HG02852 (cell line): ENCODE results near the gene HOXD10.

Source experiments
- ATAC-seq: cut with Tn5 transposase; IDR thresholded peaks from one replicate; pipeline ENCODE4 v1.9.1; 2021; ENCODE audit warnings: mild to moderate bottlenecking, moderate library complexity; ENCODE audit not compliant: unreplicated experiment

The HOXD10 gene

GRCh38 chr2:176121190-176122051, 4.8 kb downstream of the HOXD10 start:
- ATAC-seq = no peak

GRCh38 chr2:176122052-176122682, 5.6 kb downstream of the HOXD10 start:
- no peak for ATAC-seq

- ATAC-seq = no peak
These were observed 6.3 kb downstream of the HOXD10 start, which contains the start of gene HOXD9 for GRCh38 chr2:176122683-176123410. Gene HOXD9, plus strand, starts transcription at chr2:176122719. Its CDS starts 50 bp downstream, at chr2:176122769.

- ATAC-seq = no peak
These were observed 7.0 kb downstream of the HOXD10 start for GRCh38 chr2:176123411-176124109.

- no peak for ATAC-seq
These were observed 7.8 kb downstream of the HOXD10 start for GRCh38 chr2:176124110-176124946.

DNA sequence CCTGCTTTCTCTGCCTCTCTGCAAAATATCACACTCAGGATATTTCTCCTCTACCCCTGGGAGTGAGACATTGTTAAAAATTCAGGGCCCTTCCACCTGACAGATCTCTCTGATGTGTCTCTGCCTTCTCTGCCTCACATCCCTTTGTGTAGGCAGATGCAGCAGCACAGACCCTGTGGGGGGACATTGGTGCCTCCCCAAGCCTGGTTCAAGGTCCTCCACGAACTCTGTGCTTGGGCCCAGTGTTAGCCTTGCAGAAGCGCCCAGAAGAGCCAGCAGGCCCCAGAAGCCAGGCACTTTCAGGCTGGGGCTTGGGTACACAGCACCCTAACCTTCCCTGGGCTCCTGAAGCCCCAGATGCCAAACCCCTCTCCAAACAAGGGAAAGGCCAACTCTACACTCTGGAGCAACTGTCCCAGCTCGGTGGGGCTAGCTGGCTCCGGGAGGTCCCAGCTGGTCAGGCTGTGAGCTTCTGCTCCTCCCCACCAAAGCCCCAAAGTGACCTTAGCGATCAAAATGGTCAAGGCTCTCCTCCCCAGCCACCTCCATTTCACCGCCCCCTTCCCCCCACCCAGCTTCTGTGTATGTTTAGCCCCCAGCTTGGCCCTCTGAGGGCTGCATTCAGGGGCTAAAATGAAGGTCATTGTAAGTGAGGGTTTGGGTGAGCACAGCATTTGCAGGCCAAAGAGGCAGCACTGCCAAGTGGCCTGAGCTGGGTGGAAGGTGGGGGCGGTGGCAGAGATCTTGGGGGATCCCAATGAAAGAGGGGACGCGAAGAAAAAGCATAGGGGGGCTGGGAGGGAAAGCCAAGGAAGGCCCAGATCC, 8.6 kb downstream of the HOXD10 start:
- no peak for ATAC-seq

DNA sequence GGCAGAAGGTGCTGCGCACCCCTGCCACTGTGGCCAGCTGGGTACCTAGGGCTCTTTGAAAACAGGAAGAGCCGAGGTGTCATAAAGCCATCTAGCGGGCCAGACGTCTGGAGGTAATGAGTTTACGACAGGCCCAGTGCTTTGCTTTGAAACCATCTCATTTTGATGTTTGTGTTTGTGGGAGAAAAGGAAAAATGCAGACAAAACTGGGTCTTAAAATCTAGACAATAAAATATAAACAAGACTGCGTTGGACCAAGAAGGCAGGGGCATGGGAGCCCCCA, 9.1 kb downstream of the HOXD10 start:
- ATAC-seq = no peak

- no peak for ATAC-seq
These were observed 10.6 kb downstream of the HOXD10 start for GRCh38 chr2:176126929-176127773.

DNA sequence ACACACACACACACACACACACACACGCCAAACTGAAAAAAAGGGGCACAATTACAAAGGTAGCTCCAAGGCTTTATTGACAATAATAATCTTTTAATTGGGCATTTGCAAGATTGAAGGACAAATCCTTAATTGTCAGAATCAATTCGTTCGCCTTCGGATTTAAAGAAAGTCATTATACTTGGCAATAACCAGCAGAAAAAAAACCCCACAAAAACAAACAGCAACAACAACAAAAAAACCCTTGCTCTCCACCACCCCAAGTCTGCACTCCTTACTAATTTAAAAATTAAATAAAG, 11.1 kb downstream of the HOXD10 start:
- ATAC-seq = no peak

GRCh38 chr2:176128172-176128981, 11.8 kb downstream of the HOXD10 start:
- ATAC-seq = no peak

DNA sequence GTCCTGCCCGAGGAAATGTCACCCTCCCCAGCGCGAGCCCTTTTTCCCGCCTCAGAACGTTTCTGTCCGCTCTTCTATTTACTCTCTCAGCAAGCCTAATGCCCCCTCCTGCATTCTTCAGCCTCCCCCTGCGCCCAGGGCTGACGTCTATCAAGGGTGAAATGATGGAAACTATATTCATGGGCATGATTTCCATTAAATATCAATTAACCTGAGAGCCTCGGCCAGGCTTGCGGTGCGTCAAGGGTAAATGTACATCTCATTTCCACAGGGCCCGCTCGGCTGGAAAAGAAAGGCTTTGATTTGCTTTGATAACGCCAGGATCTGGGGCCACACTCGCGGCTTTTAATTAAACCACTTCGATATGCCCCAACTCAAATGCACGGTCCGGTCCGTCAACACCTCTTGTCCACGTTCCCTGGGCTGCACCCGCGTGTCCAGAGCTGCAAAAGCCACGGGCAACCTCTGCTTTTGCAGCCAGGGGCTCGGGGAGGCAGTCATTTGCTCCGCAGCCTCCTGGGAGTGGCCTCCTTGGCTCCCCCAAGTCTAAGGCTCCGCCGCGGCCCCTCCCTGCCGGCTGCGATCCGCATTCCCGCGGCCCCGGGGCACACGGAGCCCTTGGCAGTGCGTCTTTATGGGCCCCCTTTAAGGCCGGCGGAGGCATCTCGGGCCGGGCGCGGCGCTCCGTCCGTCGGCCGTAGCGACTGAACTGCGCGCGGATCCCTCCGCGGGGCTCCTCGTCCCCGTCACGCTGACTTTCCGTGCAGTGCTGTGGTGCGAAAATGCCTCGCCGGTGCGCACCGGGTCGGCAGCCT, 12.6 kb downstream of the HOXD10 start, which contains the start of gene HOXD8:
HOXD8 (plus strand) TSS at position 724 of the 815 bp plus-strand sequence. CDS start 662 bp downstream, outside the sequence.
- ATAC-seq = no peak

DNA sequence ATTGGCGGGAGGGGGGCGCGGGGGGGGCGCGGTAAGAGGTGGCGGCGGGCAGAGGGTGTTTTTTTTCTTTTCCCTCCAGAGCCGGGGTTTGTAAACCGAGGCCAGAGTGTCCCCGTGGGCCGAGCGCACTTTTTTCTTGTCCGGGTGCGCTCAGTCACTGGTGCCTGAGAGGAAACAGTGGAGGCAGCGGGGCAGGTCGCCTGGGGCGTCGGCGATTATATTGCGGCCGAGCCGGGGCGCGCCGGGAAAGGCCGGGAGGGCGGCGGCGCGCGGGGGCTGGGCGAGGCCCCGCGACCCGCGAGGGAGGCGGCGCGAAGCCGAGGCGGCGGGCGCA, 13.2 kb downstream of the HOXD10 start:
- ATAC-seq = no peak

GRCh38 chr2:176130147-176130956, 13.8 kb downstream of the HOXD10 start:
- no peak for ATAC-seq

- no peak for ATAC-seq
These were observed 14.6 kb downstream of the HOXD10 start for GRCh38 chr2:176130957-176131847.

- no peak for ATAC-seq
These were observed 15.2 kb downstream of the HOXD10 start for GRCh38 chr2:176131848-176132158.
